Coronary artery (tissue), 2 donors: ENCODE results near the gene INSC.

Experiments
- DNase-seq: peaks from one replicate; pipeline ENCODE4 v3.0.0-alpha.2; 2017; ENCODE audit warnings: low spot score
- H3K27ac ChIP-seq, 2 donors: fragments of 200-600 bp; sonication (generic); one replicate each; pipeline ENCODE4 v1.5.1; 2016 to 2019
- H3K4me3 ChIP-seq: fragments of 200-600 bp; sonication (generic); 2 replicates; pipeline ENCODE4 v1.5.1; 2016; ENCODE audit warnings: mild to moderate bottlenecking, moderate library complexity
- TF ChIP-seq, protein P1 (sequence below): fragments of 200-600 bp; sonication (generic); IDR thresholded peaks from one replicate; pipeline ENCODE4 v1.5.1; 2019; ENCODE audit warnings: antibody characterized with exemption

Gene INSC

DNA sequence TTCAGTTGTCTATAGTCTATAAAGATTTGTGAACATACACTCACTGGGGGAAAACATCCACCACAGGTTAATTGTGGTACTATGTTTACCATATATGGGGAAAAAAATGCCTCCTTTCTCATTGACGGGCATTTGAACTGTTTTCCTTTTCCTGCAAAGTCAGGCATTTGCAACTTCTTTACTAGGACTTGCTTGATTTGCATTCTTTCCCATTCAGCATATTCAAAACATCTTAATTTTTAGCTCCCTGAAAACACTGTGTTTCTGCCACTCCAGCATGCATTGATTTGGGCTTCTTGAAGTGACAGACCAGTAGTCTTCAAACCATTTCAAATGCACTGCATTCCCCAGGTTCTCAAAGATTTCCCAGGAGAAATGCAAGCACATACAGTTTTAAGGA, 67.6 kb downstream of the INSC start:
- Histone ChIP-seq H3K27ac (no peak overlapping the region), H3K4me3 (no peak overlapping the region)
- DNase-seq, result no peak
- TF ChIP-seq, protein P1, sequence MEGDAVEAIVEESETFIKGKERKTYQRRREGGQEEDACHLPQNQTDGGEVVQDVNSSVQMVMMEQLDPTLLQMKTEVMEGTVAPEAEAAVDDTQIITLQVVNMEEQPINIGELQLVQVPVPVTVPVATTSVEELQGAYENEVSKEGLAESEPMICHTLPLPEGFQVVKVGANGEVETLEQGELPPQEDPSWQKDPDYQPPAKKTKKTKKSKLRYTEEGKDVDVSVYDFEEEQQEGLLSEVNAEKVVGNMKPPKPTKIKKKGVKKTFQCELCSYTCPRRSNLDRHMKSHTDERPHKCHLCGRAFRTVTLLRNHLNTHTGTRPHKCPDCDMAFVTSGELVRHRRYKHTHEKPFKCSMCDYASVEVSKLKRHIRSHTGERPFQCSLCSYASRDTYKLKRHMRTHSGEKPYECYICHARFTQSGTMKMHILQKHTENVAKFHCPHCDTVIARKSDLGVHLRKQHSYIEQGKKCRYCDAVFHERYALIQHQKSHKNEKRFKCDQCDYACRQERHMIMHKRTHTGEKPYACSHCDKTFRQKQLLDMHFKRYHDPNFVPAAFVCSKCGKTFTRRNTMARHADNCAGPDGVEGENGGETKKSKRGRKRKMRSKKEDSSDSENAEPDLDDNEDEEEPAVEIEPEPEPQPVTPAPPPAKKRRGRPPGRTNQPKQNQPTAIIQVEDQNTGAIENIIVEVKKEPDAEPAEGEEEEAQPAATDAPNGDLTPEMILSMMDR, result no peak

DNA sequence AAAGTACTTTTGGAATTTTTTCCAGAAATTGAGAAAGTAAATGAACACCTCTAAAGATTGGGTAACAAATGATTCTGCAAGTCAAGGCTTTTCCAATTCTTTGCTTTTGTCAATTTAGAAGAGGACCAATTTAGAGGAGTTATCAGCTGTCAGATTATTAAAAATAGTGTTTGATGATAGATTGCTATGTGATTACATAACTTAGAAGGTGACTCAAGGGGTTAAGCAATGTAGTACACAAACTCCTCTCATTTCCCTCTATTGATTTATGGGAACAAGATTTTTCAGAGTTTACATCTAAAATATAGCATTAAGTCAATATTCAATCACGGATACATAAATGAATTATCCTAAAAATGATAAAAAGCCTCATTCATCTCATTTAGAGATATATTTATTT, 70.3 kb downstream of the INSC start:
- no peak overlapping the region for H3K27ac ChIP-seq
- no peak for DNase-seq
- no peak overlapping the region for H3K4me3 ChIP-seq
- TF ChIP-seq, protein P1, result no peak

DNA sequence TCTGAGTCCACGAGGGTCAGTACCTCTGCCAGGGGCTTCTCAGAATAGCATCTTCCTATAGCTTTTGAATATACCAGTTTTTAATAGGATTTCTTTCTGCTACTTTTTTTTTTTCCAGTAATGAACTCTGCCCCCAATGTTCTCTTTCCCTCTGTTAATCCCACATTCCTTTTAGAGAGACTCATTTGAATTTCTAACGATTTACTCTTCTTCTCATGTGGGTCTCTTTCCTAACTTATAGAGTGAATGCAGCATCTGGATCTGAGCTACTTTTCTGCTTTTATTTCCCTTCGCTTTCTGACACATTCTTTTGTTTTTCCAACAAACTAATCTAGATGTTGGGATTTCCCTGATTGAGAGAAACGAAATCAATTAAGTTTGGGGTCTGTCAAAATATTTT, 71.4 kb downstream of the INSC start:
- no peak overlapping the region for H3K27ac ChIP-seq
- DNase-seq, result no peak
- H3K4me3 ChIP-seq, result no peak overlapping the region
- TF ChIP-seq, protein P1, result no peak

DNA sequence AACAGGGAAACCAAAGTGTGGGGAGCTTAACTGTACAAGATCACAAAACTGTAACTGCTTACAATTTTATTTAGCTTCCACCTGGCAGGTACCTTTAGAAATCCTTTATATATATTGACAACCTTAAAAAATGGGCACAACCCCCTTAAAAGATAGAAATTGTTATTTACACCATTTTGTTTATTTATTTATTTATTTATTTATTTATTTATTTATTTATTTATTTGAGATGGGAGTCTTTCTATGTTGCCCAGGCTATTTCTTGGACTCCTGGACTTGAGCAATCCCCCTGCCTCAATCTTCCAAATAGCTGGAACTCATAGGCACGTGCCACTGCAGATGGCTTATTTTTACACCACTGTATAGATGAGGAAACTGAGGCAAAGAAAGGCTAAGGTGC, 74.5 kb downstream of the INSC start:
- Histone ChIP-seq H3K27ac (no peak overlapping the region), H3K4me3 (no peak overlapping the region)
- TF ChIP-seq, protein P1, result no peak
- DNase-seq, result no peak

DNA sequence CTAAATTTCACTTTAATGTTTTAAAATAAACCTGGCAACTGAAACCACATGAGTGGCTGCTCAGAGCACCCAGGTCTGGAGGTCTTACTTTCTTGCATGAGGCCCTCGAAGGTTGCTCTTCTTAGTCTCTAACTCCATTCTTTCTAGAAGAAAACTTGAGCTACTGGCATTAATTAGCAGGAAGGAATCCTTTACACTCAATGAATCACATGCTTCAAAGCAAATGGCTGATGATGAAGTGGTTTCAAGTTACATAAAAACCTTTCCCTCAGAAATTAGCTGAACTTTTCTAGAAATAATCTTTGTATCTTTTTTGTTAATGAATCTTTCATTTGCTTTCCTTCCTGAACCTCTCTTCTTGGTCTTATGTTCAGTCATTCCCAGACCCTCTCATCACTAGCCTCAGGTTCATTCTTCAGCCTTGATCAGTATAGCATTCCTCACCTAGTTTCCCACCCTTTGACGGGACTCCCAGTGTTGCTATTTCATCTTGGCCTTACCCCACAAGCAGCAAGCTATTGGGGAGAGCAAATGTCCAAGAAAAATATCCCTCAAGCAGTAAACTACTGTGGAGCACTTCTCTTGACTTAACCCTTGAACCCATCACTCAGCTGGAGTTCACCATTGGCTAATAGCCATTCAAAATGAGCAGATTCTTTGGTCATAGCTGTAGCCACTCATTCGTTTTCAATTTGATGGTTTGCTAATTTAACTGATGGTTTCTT, 75.1 kb downstream of the INSC start:
- DNase-seq, result no peak
- TF ChIP-seq, protein P1, result no peak
- H3K4me3 ChIP-seq, result no peak overlapping the region
- no peak overlapping the region for H3K27ac ChIP-seq

DNA sequence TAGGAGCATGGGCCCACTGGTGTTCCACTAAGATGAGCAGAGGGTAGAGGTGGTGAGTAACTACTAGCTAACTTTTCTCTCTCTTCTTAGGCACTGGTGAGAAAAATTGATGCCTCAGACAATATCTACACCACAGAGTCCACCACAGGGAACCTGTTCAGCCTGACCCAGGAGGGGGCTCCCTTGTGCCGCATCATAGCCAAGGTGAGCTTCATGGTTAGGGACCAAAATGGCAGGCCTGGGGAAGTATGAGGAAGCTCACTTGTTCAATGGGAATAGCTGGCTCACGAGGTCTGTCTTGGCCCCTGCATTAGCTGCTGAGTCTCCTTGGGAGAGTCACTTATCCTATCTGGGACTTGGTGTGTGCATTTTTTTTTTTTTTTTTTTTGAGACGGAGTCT, 75.9 kb downstream of the INSC start:
- TF ChIP-seq, protein P1, result no peak

DNA sequence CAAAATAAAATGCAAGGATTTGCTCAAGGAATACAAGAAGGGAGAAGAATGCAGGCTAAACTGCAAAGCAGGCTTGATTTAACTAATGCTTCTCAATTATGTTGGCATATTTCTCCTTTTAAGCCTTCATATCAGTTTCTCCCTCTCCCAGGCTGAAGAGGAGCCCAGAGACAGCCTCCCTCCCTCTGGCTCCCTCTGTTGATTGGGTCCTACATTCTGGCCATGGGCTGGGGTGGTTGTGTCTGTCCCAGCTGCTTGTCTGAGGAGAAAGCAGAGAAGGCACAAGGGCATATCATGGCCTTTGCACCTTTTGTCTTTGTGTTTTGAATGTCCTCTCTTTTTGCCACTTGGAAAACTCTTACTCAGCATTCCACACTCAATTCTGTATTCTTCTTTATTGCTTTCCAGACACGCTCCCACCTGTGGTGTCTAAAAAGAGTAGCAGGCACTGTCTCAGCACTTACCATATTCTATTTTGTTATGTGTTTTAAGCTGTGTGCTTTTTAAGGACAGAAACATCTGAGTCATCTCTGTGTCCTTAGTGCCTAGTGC, 77.4 kb downstream of the INSC start:
- TF ChIP-seq, protein P1, result no peak
- DNase-seq, result no peak
- Histone ChIP-seq H3K27ac (no peak overlapping the region), H3K4me3 (no peak overlapping the region)

More for the DNA sequence above, 75.9 kb downstream of the INSC start:
- Histone ChIP-seq H3K27ac (no peak overlapping the region), H3K4me3 (no peak overlapping the region)
- DNase-seq, result no peak
